ENCODE data around the gene SRRM4.

DNA sequence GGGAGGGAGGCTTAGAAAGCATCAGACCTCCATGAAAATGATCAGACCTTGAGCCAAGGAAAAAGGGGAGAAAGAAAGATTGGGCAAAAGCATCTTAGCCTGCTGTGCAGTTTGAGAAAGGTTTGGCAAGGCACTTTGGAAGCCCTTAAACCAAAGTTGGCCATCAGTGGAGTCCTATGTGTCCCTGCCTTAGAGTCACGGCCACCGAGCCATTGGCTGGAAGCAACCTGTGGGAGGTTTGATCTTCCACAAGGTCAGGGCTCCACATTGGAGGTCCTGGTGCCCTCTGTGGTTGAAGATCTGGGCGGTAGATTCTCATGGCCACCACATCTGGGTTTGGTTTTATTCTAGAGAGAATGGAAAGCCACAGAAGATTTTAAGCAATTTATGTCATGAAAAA is 44.4 kb downstream of the SRRM4 start:
- TF ChIP-seq ARNTL (CRISPR knock-in tag; IDR thresholded peaks at IDR 0.05; ENCODE audit: borderline replicate concordance, low read depth) (no peak), ZFP30 (CRISPR knock-in tag; IDR thresholded peaks at IDR 0.05) (no peak), ZFP3 (CRISPR knock-in tag; IDR thresholded peaks at IDR 0.05) (no peak), BACH2 (CRISPR knock-in tag; IDR thresholded peaks at IDR 0.05; ENCODE audit: borderline replicate concordance) (no peak), RARB (CRISPR knock-in tag; IDR thresholded peaks at IDR 0.05) (no peak), ZNF8 (CRISPR knock-in tag; IDR thresholded peaks at IDR 0.05) (no peak), ISL1 (CRISPR knock-in tag; IDR thresholded peaks at IDR 0.05) (no peak), ESRRG (CRISPR knock-in tag; IDR thresholded peaks at IDR 0.05) (no peak), GLIS3 (CRISPR knock-in tag; IDR thresholded peaks at IDR 0.05) (no peak), ZNF70 (CRISPR knock-in tag; IDR thresholded peaks at IDR 0.05) (no peak), TOX (CRISPR knock-in tag; IDR thresholded peaks at IDR 0.05; ENCODE audit: borderline replicate concordance) (no peak)
- TF ChIP-seq, protein P1, sequence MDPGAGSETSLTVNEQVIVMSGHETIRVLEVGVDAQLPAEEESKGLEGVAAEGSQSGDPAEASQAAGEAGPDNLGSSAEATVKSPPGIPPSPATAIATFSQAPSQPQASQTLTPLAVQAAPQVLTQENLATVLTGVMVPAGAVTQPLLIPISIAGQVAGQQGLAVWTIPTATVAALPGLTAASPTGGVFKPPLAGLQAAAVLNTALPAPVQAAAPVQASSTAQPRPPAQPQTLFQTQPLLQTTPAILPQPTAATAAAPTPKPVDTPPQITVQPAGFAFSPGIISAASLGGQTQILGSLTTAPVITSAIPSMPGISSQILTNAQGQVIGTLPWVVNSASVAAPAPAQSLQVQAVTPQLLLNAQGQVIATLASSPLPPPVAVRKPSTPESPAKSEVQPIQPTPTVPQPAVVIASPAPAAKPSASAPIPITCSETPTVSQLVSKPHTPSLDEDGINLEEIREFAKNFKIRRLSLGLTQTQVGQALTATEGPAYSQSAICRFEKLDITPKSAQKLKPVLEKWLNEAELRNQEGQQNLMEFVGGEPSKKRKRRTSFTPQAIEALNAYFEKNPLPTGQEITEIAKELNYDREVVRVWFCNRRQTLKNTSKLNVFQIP (CRISPR knock-in tag; IDR thresholded peaks at IDR 0.05; ENCODE audit: borderline replicate concordance, low read depth) = no peak
- TF ChIP-seq, protein P2, sequence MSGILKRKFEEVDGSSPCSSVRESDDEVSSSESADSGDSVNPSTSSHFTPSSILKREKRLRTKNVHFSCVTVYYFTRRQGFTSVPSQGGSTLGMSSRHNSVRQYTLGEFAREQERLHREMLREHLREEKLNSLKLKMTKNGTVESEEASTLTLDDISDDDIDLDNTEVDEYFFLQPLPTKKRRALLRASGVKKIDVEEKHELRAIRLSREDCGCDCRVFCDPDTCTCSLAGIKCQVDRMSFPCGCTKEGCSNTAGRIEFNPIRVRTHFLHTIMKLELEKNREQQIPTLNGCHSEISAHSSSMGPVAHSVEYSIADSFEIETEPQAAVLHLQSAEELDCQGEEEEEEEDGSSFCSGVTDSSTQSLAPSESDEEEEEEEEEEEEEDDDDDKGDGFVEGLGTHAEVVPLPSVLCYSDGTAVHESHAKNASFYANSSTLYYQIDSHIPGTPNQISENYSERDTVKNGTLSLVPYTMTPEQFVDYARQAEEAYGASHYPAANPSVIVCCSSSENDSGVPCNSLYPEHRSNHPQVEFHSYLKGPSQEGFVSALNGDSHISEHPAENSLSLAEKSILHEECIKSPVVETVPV (CRISPR knock-in tag; IDR thresholded peaks at IDR 0.05) = no peak
- TF ChIP-seq, protein P3, sequence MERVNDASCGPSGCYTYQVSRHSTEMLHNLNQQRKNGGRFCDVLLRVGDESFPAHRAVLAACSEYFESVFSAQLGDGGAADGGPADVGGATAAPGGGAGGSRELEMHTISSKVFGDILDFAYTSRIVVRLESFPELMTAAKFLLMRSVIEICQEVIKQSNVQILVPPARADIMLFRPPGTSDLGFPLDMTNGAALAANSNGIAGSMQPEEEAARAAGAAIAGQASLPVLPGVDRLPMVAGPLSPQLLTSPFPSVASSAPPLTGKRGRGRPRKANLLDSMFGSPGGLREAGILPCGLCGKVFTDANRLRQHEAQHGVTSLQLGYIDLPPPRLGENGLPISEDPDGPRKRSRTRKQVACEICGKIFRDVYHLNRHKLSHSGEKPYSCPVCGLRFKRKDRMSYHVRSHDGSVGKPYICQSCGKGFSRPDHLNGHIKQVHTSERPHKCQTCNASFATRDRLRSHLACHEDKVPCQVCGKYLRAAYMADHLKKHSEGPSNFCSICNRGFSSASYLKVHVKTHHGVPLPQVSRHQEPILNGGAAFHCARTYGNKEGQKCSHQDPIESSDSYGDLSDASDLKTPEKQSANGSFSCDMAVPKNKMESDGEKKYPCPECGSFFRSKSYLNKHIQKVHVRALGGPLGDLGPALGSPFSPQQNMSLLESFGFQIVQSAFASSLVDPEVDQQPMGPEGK (CRISPR knock-in tag; IDR thresholded peaks at IDR 0.05; ENCODE audit: borderline replicate concordance) = no peak

Measured in SK-N-SH treated with all-trans-retinoic acid at 6 μM for 48 hours (cell line).